ENCODE measurements around the gene NAV1. TPM values are rescaled to one million over a fixed set of nuclear protein-coding genes. Genes with fewer than 3 reads are reported as not detected.

Gene NAV1
- polyA plus RNA-seq, 1 experiment = 21.6 TPM

DNA sequence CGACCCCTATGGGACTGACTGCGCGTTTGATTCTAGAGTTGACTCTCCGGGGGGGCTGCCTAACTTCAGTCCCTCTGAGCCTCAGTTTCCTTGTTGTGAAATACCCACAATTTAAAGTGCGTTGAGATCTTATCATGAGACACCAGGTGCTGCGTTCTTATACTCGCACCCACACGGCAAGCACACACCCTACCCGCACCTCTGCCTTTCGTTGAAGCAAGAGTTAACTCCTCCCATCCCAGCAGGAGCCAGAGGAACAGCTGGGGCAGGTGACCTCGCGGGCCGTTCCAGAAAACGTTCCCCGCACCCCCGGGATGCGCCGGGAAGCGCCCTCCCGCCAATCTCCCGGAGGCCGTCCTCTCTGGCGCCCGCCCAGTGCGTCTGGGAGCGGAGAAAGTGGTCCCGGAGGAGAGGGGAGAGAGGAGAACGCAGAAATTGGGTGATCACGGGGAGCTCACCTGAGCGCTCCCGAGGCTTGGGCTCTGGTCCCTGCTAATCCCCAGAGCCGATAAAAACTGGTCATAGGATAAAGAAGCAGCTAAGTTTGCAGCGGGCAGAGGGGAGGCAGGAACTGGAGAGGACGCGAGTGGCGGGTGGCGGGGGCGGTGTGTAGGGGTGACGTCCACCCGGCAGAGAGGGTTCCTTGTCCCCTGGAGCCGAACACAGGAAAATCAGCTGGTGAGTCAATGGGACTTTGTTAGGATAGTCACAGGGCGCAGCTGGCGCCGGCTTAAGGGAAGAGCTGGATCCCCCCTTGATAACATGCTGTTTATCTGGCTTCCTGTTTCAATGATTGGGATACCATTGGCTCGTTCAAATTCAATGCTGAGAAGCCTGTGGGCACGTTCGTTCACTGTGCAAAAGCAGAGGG lies 869 bp downstream of the NAV1 start:
- no peak for DNase-seq (ENCODE audit: low read depth)
- ChIA-PET CTCF (interaction anchor here (0.7 to 1.6 kb wide), 11 partner anchors 9 to 253 kb away, joined by 3 to 8 read pairs (median 3); no protein-coding TSS in a partner anchor), POLR2A (no interaction called here)
- Histone ChIP-seq H3K36me3 (ENCODE audit: control insufficient read depth, insufficient read depth, low read length) (no peaks in the 10 kb centered on the region), H3K27me3 (ENCODE audit: control insufficient read depth, insufficient read depth, low read length) (no peaks in the 10 kb centered on the region), H3K4me3 (ENCODE audit: low read depth, low read length) (peak overlapping the region; percentile 51)
- no peak for TF ChIP-seq CTCF (IDR thresholded peaks at IDR 0.05; ENCODE audit: insufficient read depth, low read depth, low read length)

GRCh38 chr1:201540846-201541735 lies 2.2 kb downstream of the NAV1 start:
- ChIA-PET CTCF (interaction anchor here (0.8 to 1.6 kb wide), 7 partner anchors 10 to 252 kb away, joined by 3 to 8 read pairs (median 3); no protein-coding TSS in a partner anchor), POLR2A (no interaction called here)
- TF ChIP-seq CTCF (IDR thresholded peaks at IDR 0.05; ENCODE audit: insufficient read depth, low read depth, low read length) = no peak
- DNase-seq (ENCODE audit: low read depth) = no peak
- Histone ChIP-seq H3K27me3 (ENCODE audit: control insufficient read depth, insufficient read depth, low read length) (no peaks in the 10 kb centered on the region), H3K4me3 (ENCODE audit: low read depth, low read length) (peak overlapping the region; percentile 51), H3K36me3 (ENCODE audit: control insufficient read depth, insufficient read depth, low read length) (no peaks in the 10 kb centered on the region)

DNA sequence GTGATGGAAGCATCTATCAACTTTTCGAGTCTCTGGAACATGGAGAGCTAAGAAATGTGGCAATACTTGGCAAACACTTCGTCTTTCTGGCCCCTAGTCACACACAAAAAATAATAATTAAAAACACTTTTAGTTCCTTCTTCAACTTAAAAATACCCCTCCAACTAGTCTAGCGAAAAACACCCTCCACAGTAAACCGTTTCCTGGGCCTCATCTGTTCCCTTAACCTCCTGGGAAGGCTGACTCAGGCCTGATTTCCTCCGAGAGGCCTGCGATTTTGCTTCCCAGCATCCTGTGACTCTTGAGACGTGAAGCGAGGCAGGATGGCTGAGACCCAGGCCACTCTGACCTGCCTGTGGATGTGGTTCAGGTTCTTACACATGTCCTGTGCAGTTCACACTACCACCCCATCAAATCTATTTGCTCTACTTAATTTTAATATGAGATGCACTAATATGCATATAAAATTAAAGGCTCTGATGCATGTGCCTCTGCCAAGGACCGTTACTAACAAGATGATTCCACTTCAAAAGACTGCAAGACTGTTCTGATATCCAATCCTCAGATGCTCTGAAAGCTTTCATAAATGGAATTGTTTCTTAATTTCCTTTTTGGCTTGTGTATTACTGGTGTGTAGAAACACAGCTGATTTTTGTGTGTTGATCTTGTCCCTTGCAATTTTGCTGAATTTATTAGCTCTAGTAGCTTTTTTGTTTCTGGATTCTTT lies 3.5 kb downstream of the NAV1 start:
- H3K36me3 ChIP-seq (ENCODE audit: control insufficient read depth, insufficient read depth, low read length) = no peaks in the 10 kb centered on the region
- H3K27me3 ChIP-seq (ENCODE audit: control insufficient read depth, insufficient read depth, low read length) = no peaks in the 10 kb centered on the region
- no peak for TF ChIP-seq CTCF (IDR thresholded peaks at IDR 0.05; ENCODE audit: insufficient read depth, low read depth, low read length)
- POLR2A ChIA-PET = interaction anchor here (0.6 kb wide), 1 partner anchor 9 kb away, joined by 4 read pairs; no protein-coding TSS in a partner anchor
- CTCF ChIA-PET = interaction anchor here (0.6 to 1.4 kb wide), 3 partner anchors 17 to 251 kb away, joined by 3 read pairs; no protein-coding TSS in a partner anchor
- no peak for DNase-seq (ENCODE audit: low read depth)
- H3K4me3 ChIP-seq (ENCODE audit: low read depth, low read length) = no peak overlapping the region

GRCh38 chr1:201543871-201544642 lies 5.1 kb downstream of the NAV1 start:
- H3K27me3 ChIP-seq (ENCODE audit: control insufficient read depth, insufficient read depth, low read length) = no peaks in the 10 kb centered on the region
- ChIA-PET POLR2A (no interaction called here), CTCF (interaction anchor here (0.7 to 1.2 kb wide), 4 partner anchors 13 to 249 kb away, joined by 3 to 4 read pairs (median 3); no protein-coding TSS in a partner anchor)
- DNase-seq (ENCODE audit: low read depth) = no peak
- no peaks in the 10 kb centered on the region for H3K36me3 ChIP-seq (ENCODE audit: control insufficient read depth, insufficient read depth, low read length)
- no peak overlapping the region for H3K4me3 ChIP-seq (ENCODE audit: low read depth, low read length)
- TF ChIP-seq CTCF (IDR thresholded peaks at IDR 0.05; ENCODE audit: insufficient read depth, low read depth, low read length) = no peak

Data from BJ (cell line).